C4-2B (cell line): ENCODE data around the gene DHX34.

ENCODE experiments used
- ZFX ChIP-seq: fragments of 450-650 bp; IDR thresholded peaks from 2 replicates; pipeline ENCODE4 v1.6.1; 2017
- TF ChIP-seq, protein P1 (sequence below): fragments of 450-650 bp; conservative IDR thresholded peaks from 2 replicates; pipeline ENCODE4 v1.5.1; 2017; ENCODE audit warnings: mild to moderate bottlenecking

DNA sequence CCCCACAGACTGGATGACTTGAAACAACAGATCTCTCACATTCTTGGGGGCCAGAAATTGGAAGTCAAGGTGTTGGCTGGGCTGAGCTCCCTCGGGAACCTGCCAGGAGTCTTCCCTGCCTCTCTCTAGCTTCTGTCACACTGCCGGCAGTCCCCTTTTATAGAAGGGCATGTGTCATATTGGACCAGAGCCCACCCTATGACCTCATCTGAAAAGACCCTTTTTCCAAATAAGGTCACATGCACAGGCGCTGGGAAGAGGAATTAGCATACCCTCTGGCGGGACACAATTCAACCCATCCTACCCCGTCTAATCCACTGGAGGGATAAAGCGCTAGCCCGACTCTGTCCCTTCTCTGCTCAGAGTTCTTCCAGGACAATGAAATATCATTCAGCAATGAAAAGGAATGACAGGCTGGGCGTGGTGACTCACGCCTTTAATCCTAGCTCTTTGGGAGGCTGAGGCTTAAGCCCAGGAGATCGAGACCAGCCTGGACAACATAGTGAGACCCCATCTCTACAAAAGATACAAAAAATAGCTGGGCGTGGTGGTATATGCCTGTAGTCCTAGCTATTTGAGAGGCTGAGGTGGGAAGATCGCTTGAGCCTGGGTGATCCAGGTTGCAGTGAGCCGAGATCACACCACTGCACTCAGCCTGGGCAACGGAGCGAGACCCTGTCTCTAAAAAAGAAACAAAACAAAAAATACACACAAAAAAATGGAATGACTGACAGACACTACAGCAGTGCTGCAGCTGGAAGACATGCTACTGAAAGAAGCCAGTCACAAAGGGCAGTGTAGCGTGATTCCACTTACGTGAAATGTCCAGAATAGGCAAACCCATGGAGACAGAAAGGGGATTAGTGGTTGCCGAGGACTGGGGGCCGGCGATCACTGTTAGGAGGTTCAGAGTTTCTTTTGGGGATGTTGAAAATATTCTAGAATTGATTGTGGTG, 41.7 kb downstream of the DHX34 start:
- TF ChIP-seq, protein P1, sequence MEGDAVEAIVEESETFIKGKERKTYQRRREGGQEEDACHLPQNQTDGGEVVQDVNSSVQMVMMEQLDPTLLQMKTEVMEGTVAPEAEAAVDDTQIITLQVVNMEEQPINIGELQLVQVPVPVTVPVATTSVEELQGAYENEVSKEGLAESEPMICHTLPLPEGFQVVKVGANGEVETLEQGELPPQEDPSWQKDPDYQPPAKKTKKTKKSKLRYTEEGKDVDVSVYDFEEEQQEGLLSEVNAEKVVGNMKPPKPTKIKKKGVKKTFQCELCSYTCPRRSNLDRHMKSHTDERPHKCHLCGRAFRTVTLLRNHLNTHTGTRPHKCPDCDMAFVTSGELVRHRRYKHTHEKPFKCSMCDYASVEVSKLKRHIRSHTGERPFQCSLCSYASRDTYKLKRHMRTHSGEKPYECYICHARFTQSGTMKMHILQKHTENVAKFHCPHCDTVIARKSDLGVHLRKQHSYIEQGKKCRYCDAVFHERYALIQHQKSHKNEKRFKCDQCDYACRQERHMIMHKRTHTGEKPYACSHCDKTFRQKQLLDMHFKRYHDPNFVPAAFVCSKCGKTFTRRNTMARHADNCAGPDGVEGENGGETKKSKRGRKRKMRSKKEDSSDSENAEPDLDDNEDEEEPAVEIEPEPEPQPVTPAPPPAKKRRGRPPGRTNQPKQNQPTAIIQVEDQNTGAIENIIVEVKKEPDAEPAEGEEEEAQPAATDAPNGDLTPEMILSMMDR = no peak
- TF ChIP-seq ZFX = no peak
